ENCODE results near the gene ABCF2.

DNA sequence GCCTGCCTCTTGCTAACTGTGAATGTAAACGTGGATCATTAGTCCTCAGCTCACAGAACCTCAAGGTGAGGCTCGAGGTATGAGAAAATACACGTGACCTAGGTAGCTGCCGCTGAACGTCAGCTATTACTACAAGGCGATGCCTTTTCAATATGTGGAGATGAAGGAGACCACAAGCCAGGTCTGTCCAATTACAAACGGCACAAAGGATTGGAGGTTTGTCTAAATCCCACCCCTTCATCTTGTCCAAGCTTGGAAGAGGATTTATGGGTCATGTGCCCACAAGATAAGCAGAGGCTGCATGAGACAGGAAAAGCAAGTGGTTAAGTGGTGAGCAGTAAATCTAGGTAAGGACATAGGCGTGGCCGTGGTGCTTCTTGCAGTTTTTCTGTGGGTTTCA is 20.1 kb downstream of the ABCF2 start:
- TF ChIP-seq, protein P1, sequence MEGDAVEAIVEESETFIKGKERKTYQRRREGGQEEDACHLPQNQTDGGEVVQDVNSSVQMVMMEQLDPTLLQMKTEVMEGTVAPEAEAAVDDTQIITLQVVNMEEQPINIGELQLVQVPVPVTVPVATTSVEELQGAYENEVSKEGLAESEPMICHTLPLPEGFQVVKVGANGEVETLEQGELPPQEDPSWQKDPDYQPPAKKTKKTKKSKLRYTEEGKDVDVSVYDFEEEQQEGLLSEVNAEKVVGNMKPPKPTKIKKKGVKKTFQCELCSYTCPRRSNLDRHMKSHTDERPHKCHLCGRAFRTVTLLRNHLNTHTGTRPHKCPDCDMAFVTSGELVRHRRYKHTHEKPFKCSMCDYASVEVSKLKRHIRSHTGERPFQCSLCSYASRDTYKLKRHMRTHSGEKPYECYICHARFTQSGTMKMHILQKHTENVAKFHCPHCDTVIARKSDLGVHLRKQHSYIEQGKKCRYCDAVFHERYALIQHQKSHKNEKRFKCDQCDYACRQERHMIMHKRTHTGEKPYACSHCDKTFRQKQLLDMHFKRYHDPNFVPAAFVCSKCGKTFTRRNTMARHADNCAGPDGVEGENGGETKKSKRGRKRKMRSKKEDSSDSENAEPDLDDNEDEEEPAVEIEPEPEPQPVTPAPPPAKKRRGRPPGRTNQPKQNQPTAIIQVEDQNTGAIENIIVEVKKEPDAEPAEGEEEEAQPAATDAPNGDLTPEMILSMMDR (IDR thresholded peaks at IDR 0.05; ENCODE audit: low read depth, low read length, missing input control): no peak
- TF ChIP-seq JUND (IDR thresholded peaks at IDR 0.05) (no peak), SP1 (IDR thresholded peaks at IDR 0.05) (no peak), EGR1 (IDR thresholded peaks at IDR 0.05; ENCODE audit: low read depth in 2 of 2) (no peak), RAD21 (IDR thresholded peaks at IDR 0.05) (no peak), TAF1 (conservative IDR thresholded peaks at IDR 0.05) (no peak), YY1 (IDR thresholded peaks at IDR 0.05) (no peak), RXRA (IDR thresholded peaks at IDR 0.05) (no peak), GABPA (IDR thresholded peaks at IDR 0.05 in 1 of 2, conservative IDR thresholded peaks at IDR 0.05 in 1 of 2) (no peak), NR2F2 (IDR thresholded peaks at IDR 0.05) (no peak)
- TF ChIP-seq, protein P2, sequence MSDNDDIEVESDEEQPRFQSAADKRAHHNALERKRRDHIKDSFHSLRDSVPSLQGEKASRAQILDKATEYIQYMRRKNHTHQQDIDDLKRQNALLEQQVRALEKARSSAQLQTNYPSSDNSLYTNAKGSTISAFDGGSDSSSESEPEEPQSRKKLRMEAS (IDR thresholded peaks at IDR 0.05): no peak
- TF ChIP-seq, protein P3, sequence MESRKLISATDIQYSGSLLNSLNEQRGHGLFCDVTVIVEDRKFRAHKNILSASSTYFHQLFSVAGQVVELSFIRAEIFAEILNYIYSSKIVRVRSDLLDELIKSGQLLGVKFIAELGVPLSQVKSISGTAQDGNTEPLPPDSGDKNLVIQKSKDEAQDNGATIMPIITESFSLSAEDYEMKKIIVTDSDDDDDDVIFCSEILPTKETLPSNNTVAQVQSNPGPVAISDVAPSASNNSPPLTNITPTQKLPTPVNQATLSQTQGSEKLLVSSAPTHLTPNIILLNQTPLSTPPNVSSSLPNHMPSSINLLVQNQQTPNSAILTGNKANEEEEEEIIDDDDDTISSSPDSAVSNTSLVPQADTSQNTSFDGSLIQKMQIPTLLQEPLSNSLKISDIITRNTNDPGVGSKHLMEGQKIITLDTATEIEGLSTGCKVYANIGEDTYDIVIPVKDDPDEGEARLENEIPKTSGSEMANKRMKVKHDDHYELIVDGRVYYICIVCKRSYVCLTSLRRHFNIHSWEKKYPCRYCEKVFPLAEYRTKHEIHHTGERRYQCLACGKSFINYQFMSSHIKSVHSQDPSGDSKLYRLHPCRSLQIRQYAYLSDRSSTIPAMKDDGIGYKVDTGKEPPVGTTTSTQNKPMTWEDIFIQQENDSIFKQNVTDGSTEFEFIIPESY (IDR thresholded peaks at IDR 0.05): no peak
- TF ChIP-seq, protein P4, sequence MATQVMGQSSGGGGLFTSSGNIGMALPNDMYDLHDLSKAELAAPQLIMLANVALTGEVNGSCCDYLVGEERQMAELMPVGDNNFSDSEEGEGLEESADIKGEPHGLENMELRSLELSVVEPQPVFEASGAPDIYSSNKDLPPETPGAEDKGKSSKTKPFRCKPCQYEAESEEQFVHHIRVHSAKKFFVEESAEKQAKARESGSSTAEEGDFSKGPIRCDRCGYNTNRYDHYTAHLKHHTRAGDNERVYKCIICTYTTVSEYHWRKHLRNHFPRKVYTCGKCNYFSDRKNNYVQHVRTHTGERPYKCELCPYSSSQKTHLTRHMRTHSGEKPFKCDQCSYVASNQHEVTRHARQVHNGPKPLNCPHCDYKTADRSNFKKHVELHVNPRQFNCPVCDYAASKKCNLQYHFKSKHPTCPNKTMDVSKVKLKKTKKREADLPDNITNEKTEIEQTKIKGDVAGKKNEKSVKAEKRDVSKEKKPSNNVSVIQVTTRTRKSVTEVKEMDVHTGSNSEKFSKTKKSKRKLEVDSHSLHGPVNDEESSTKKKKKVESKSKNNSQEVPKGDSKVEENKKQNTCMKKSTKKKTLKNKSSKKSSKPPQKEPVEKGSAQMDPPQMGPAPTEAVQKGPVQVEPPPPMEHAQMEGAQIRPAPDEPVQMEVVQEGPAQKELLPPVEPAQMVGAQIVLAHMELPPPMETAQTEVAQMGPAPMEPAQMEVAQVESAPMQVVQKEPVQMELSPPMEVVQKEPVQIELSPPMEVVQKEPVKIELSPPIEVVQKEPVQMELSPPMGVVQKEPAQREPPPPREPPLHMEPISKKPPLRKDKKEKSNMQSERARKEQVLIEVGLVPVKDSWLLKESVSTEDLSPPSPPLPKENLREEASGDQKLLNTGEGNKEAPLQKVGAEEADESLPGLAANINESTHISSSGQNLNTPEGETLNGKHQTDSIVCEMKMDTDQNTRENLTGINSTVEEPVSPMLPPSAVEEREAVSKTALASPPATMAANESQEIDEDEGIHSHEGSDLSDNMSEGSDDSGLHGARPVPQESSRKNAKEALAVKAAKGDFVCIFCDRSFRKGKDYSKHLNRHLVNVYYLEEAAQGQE (IDR thresholded peaks at IDR 0.05): no peak
- TF ChIP-seq, protein P5, sequence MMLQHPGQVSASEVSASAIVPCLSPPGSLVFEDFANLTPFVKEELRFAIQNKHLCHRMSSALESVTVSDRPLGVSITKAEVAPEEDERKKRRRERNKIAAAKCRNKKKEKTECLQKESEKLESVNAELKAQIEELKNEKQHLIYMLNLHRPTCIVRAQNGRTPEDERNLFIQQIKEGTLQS (IDR thresholded peaks at IDR 0.05): no peak
